Measurements from ENCODE around the gene CFAP77.

DNA sequence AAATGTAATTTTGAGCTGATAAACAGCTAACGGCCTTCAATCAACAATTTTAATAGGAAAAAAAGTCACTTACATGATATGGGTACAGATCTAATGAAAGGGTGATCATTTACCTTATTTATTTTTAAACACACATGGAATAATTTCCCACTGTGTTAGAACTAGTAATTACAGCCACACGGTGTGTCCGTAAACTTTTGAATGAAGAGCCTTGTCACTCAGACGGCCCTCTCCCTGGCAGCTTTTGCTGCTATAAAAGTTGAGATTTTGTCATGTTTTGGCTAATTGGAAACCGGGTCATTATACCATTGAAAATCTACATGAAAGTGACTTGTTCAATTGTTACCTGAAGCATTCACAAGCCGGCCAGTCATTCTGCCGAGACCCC lies 15.7 kb downstream of the CFAP77 start:
- TF ChIP-seq CTCF (IDR thresholded peaks at IDR 0.05) (no peak), POLR2A (IDR thresholded peaks at IDR 0.05) (no peak)
